NT2/D1 (cell line): ENCODE measurements around the gene SCP2.
"Not testable (repeated sequence)": the region's sequence is repeated elsewhere in the genome, so short reads cannot be mapped to it uniquely, and the experiment has no call there.

Source experiments
- SUZ12 ChIP-seq: IDR thresholded peaks from 2 replicates; pipeline ENCODE4 v1.6.1; 2011; ENCODE audit not compliant: insufficient read length, insufficient read depth; ENCODE audit errors: extremely low read depth
- YY1 ChIP-seq: IDR thresholded peaks from 2 replicates; pipeline ENCODE4 v1.6.1; 2011; ENCODE audit not compliant: insufficient read length, insufficient read depth

DNA sequence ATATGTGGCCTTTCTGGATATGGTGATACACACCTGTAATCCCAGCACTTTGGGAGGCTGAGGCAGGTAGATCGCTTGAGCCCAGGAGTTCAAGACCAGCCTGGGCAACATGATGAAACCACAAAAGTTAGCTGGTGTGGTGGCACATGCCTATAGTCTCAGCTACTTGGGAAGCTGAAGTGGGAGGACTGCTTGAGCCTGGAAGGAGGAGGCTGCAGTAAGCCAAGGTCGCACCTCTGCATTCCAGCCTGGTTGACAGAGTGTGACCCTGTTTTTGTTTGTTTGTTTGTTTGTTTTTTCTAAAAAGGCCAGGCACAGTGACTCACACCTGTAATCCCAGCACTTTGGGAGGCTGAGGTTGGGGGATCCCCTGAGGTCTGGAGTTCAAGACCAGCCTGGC lies 42.2 kb downstream of the SCP2 start:
- not testable (repeated sequence) for TF ChIP-seq YY1, SUZ12
